ENCODE data around the gene BYSL. TPM values are rescaled to one million over a fixed set of nuclear protein-coding genes. Genes with fewer than 3 reads are reported as not detected.

The BYSL gene
- total and polyA plus RNA-seq, 3 donors from 2014 or later: 13.7 to 20.5 (median 18.7) TPM

DNA sequence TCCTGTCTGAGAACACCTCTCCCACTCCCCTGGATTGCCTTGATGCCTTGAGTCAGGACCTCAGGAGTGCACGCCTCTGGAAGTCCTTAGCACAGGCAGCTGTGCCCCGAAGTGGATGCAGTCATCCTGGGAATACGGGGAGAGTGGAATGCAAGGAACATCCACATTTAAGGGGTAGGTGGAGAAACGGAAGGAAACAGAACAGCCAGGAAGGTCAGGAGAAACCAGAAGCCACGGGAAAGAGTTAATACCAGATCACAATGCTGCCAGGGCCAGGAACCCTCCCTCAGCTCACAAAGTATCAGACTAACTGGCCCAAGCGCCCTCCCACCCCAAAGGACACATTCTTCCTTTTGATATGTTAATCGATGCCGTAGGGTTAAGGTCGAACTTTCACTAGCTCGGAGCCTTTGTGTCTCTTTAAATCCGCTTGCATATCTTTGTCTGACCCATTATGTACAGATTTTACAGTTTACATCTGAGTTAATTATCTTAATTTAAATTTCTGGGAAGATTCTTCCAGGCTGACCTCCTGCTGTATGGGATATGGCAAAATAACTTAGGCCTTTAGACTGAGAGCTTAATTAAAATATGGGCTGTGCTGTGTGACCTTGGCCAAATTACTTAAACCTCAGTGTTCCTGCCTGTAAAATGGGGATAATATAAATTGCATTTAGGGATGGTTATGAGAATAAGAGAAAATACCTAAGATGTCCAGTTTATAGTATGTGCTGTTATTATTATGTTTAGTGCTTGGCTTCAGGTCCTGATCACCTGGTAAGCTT, 44.3 kb downstream of the BYSL start:
- H3K36me3 ChIP-seq (ENCODE audit: low read depth, missing control alignments): no peaks in the 10 kb centered on the region
- intact Hi-C loops (cut with DNase I; ENCODE audit: low total_unique reads): no loop called here
- peak; percentile 31 for DNase-seq
- H3K4me1 ChIP-seq: peaks cover 7% of the 10 kb centered on the region
- 38 to 53% methylated on average over 11 of the region's 11 CpGs for WGBS, 2 donors
- no peaks in the 10 kb centered on the region for H3K27me3 ChIP-seq
- no peak for TF ChIP-seq CTCF (IDR thresholded peaks at IDR 0.05)
- no peak for TF ChIP-seq POLR2A (IDR thresholded peaks at IDR 0.05)
- H3K9me3 ChIP-seq: no peaks in the 10 kb centered on the region
- no peak overlapping the region for H3K4me3 ChIP-seq
- no peak overlapping the region for H3K27ac ChIP-seq

DNA sequence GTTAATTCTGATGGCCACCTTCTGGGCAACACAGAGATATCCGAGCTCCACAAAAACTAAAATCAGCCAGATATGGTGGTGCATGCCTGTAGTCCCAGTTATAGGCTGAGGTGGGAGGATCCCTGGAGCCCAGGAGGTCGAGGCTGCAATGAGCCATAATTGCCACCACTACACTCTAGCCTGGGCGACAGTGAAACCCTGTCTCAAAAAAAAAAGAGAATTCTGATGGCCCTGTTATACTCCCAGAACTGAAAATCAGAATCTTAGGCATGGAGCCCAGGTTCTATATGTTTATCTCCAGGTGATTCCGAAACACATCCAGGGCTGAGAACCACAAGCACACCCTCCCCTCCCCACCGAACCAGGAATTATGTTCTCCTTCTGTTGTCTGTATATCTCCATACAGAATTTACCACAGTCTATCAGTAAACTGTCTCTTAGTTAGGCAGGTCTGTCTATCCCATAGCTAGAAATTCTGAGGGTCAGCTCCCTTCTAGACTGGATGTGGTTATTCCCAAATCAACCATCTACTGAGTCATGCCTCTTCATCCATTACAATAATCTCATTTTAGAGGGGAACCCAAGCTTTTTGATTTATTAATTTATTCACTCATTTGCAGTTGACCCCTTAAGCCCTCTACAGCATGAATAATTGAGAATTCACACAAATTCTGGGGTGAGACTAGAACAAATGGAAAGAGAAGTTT, 45.1 kb downstream of the BYSL start:
- no peak for DNase-seq
- Histone ChIP-seq H3K4me3 (no peak overlapping the region), H3K27ac (no peak overlapping the region), H3K9me3 (no peaks in the 10 kb centered on the region), H3K27me3 (no peaks in the 10 kb centered on the region), H3K36me3 (ENCODE audit: low read depth, missing control alignments) (no peaks in the 10 kb centered on the region), H3K4me1 (peaks cover 7% of the 10 kb centered on the region)
- WGBS, 2 donors: 71 to 87% methylated on average over 4 to 5 of the region's 5 CpGs
- intact Hi-C loops (cut with DNase I; ENCODE audit: low total_unique reads): no loop called here
- TF ChIP-seq POLR2A (IDR thresholded peaks at IDR 0.05) (no peak), CTCF (IDR thresholded peaks at IDR 0.05) (no peak)

DNA sequence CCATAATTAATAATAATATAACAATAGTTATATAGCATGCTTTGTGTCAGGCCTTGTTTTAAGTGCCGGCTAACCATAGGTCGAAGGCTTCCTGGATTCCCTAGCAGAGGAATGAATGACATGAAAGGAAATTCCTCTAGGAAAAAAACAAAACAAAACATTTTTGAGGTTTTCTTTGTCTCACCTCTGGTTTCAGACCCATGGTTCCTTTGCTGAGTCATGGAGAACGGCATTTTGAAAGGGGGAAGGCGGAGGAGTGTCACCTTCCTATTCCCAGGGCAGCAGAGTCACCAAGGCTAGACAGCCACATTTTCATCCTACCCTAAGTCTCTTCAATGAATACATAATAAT, 45.6 kb downstream of the BYSL start:
- DNase-seq: no peak

DNA sequence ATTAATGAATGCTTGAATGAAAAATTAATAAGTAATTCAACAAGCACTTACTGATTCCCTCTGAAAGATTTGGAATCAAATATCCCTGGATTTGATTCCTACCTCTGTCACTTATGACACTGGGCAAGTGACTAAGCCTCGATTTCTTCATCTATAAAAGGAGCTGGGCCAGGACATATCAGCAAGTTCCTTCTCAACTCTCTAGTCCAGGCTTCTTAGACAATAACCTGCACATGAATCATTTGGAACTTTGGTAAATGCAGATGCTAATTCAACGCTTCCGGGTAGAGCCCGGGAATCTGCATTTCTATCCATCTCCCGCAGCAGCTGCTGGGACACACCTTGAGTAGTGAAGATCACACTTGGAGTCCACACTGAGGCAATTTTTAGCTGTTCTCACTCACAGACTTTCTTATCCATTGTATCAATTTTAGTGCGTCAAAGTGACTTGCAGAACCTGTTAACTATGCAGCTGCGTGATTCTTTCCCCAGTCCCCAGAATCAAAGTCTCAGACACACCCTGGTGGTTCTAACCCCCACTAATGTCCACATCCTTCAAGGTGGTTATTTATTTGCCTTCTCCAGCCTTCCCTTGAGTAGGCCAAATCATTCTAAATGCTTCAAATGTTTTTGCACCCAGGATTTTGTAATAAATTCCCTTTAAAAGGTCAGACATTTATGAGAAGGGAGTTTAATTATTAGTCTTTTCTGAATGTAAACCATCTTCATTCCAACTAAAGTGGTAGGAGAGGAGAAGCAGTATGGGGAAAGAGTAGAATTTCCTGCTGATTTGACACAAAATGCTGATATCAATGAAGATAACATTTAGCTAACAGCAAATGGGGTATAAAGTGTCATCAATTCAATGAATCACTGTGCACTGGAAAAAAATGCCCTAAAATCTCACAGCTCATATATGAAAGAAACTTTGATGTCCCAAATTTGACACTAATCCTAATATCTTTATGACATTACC, 46.3 kb downstream of the BYSL start:
- Histone ChIP-seq H3K36me3 (ENCODE audit: low read depth, missing control alignments) (no peaks in the 10 kb centered on the region), H3K4me3 (no peak overlapping the region), H3K27ac (no peak overlapping the region), H3K4me1 (peaks cover 7% of the 10 kb centered on the region), H3K27me3 (no peaks in the 10 kb centered on the region), H3K9me3 (no peaks in the 10 kb centered on the region)
- intact Hi-C loops (cut with DNase I; ENCODE audit: low total_unique reads): no loop called here
- no peak for DNase-seq
- 82% methylated on average over 7 of the region's 7 CpGs for WGBS, 2 donors
- TF ChIP-seq POLR2A (IDR thresholded peaks at IDR 0.05) (no peak), CTCF (IDR thresholded peaks at IDR 0.05) (no peak)

More for the DNA sequence above, 45.6 kb downstream of the BYSL start:
- Histone ChIP-seq H3K27ac (no peak overlapping the region), H3K4me1 (peaks cover 7% of the 10 kb centered on the region), H3K4me3 (no peak overlapping the region), H3K9me3 (no peaks in the 10 kb centered on the region), H3K27me3 (no peaks in the 10 kb centered on the region), H3K36me3 (ENCODE audit: low read depth, missing control alignments) (no peaks in the 10 kb centered on the region)
- TF ChIP-seq CTCF (IDR thresholded peaks at IDR 0.05) (no peak), POLR2A (IDR thresholded peaks at IDR 0.05) (no peak)
- intact Hi-C loops (cut with DNase I; ENCODE audit: low total_unique reads): no loop called here
- 81 to 86% methylated on average over 4 of the region's 4 CpGs for WGBS, 2 donors

Data from testis (tissue), 3 donors.